HEK293 (cell line): ENCODE measurements around the gene TMEM244.

Experiments
- CTCF ChIA-PET: fragments of 350-600 bp; formaldehyde crosslinking; extraction: SDS; loops from one replicate; lab custom pipeline; 2021; ENCODE audit warnings: antibody characterized with exemption; lab: Yijun Ruan, JAX
- POLR2A ChIA-PET: fragments of 300-600 bp; formaldehyde crosslinking; extraction: SDS; loops from one replicate; lab custom pipeline; 2020; ENCODE audit warnings: antibody characterized with exemption, inconsistent platforms; lab: Yijun Ruan, JAX
- H3K27ac ChIP-seq: fragments of 200-500 bp; sonication (Bioruptor generic); 2 replicates; pipeline ENCODE4 v1.5.1; 2014; ENCODE audit warnings: low read depth, low read length, control low read depth, inconsistent platforms; ENCODE audit errors: extremely low read depth
- H3K36me3 ChIP-seq, 2 experiments: fragments of 200-500 bp in 1 of 2; sonication (Bioruptor generic) in 1 of 2; 1 replicate in 1 of 2; 2 replicates in 1 of 2; pipeline ENCODE4 v1.5.1; 2014 to 2017; ENCODE audit warnings: inconsistent platforms in 2 of 2, low read length in 2 of 2; ENCODE audit not compliant: control insufficient read depth in 2 of 2, insufficient read depth in 1 of 2
- H3K4me1 ChIP-seq: fragments of 200-500 bp; sonication (Bioruptor generic); 2 replicates; pipeline ENCODE4 v1.5.1; 2014; ENCODE audit warnings: mild to moderate bottlenecking, low read length, inconsistent platforms; ENCODE audit not compliant: control insufficient read depth, insufficient read depth
- H3K4me3 ChIP-seq: 2 replicates; pipeline ENCODE4 v1.5.1; 2011; ENCODE audit warnings: low read depth, mild to moderate bottlenecking, control low read depth, low read length, moderate library complexity
- H3K9me3 ChIP-seq: fragments of 200-500 bp; sonication (Bioruptor generic); 2 replicates; pipeline ENCODE4 v1.5.1; 2014; ENCODE audit warnings: low read depth, low read length, inconsistent platforms; ENCODE audit not compliant: control insufficient read depth, insufficient read depth
- EGR2 ChIP-seq: fragments of 450-650 bp; formaldehyde crosslinking; IDR thresholded peaks from 2 replicates; pipeline ENCODE4 v1.5.1; 2016; ENCODE audit warnings: low read depth, missing biosample characterization, missing genetic modification characterization
- FEZF1 ChIP-seq: fragments of 450-650 bp; formaldehyde crosslinking; IDR thresholded peaks from 2 replicates; pipeline ENCODE4 v1.5.1; 2016; ENCODE audit warnings: missing biosample characterization, missing genetic modification characterization
- GLI2 ChIP-seq: fragments of 450-650 bp; formaldehyde crosslinking; IDR thresholded peaks from 2 replicates; pipeline ENCODE4; 2017; ENCODE audit warnings: missing biosample characterization, missing genetic modification characterization, low read depth, borderline replicate concordance
- INSM2 ChIP-seq: fragments of 450-650 bp; formaldehyde crosslinking; IDR thresholded peaks from 2 replicates; pipeline ENCODE4 v1.5.1; 2016; ENCODE audit warnings: missing biosample characterization, missing genetic modification characterization
- KLF9 ChIP-seq: fragments of 450-650 bp; formaldehyde crosslinking; IDR thresholded peaks from 2 replicates; pipeline ENCODE4 v1.5.1; 2016; ENCODE audit warnings: missing biosample characterization, missing genetic modification characterization, low read depth
- PRDM10 ChIP-seq: fragments of 450-650 bp; formaldehyde crosslinking; IDR thresholded peaks from 2 replicates; pipeline ENCODE4 v1.5.1; 2016; ENCODE audit warnings: missing biosample characterization, missing genetic modification characterization
- PRDM4 ChIP-seq: fragments of 450-650 bp; formaldehyde crosslinking; IDR thresholded peaks from 2 replicates; pipeline ENCODE4 v1.5.1; 2017; ENCODE audit warnings: missing biosample characterization, missing genetic modification characterization
- REPIN1 ChIP-seq: fragments of 450-650 bp; formaldehyde crosslinking; IDR thresholded peaks from 2 replicates; pipeline ENCODE4 v1.5.1; 2017; ENCODE audit warnings: missing biosample characterization, missing genetic modification characterization, low read depth
- REST ChIP-seq: fragments of 450-650 bp; formaldehyde crosslinking; IDR thresholded peaks from 2 replicates; pipeline ENCODE4 v1.5.1; 2016; ENCODE audit warnings: missing biosample characterization, missing genetic modification characterization
- YY2 ChIP-seq: fragments of 450-650 bp; formaldehyde crosslinking; IDR thresholded peaks from 2 replicates; pipeline ENCODE4 v1.5.1; 2016; ENCODE audit warnings: missing biosample characterization, missing genetic modification characterization
- ZBTB7A ChIP-seq: fragments of 450-650 bp; formaldehyde crosslinking; IDR thresholded peaks from 2 replicates; pipeline ENCODE4 v1.5.1; 2016; ENCODE audit warnings: low read depth, missing biosample characterization, missing genetic modification characterization
- ZBTB8A ChIP-seq: fragments of 450-650 bp; formaldehyde crosslinking; IDR thresholded peaks from 2 replicates; pipeline ENCODE4 v1.5.1; 2016; ENCODE audit warnings: missing biosample characterization, missing genetic modification characterization
- ZFP37 ChIP-seq: fragments of 450-650 bp; formaldehyde crosslinking; IDR thresholded peaks from 2 replicates; pipeline ENCODE4 v1.5.1; 2016; ENCODE audit warnings: missing biosample characterization, missing genetic modification characterization
- ZNF138 ChIP-seq: fragments of 450-650 bp; formaldehyde crosslinking; IDR thresholded peaks from 2 replicates; pipeline ENCODE4 v1.5.1; 2016; ENCODE audit warnings: missing biosample characterization, missing genetic modification characterization, borderline replicate concordance
- ZNF184 ChIP-seq: fragments of 450-650 bp; IDR thresholded peaks from 2 replicates; pipeline ENCODE4 v1.5.1; 2018; ENCODE audit warnings: missing biosample characterization, mild to moderate bottlenecking, missing genetic modification characterization
- ZNF311 ChIP-seq: fragments of 450-650 bp; formaldehyde crosslinking; IDR thresholded peaks from 2 replicates; pipeline ENCODE4 v1.5.1; 2017; ENCODE audit warnings: missing biosample characterization, missing genetic modification characterization, borderline replicate concordance
- ZNF335 ChIP-seq: fragments of 450-650 bp; formaldehyde crosslinking; conservative IDR thresholded peaks from 2 replicates; pipeline ENCODE4 v1.5.1; 2016; ENCODE audit warnings: missing biosample characterization, missing genetic modification characterization
- ZNF433 ChIP-seq: fragments of 450-650 bp; formaldehyde crosslinking; IDR thresholded peaks from 2 replicates; pipeline ENCODE4 v1.5.1; 2016; ENCODE audit warnings: missing biosample characterization, missing genetic modification characterization, low read depth
- ZNF473 ChIP-seq: fragments of 450-650 bp; formaldehyde crosslinking; IDR thresholded peaks from 2 replicates; pipeline ENCODE4 v1.5.1; 2017; ENCODE audit warnings: missing biosample characterization, missing genetic modification characterization
- ZNF48 ChIP-seq: fragments of 450-650 bp; formaldehyde crosslinking; IDR thresholded peaks from 2 replicates; pipeline ENCODE4 v1.5.1; 2016; ENCODE audit warnings: missing biosample characterization, missing genetic modification characterization
- ZNF585B ChIP-seq: fragments of 450-650 bp; formaldehyde crosslinking; IDR thresholded peaks from 2 replicates; pipeline ENCODE4 v1.5.1; 2016; ENCODE audit warnings: missing biosample characterization, missing genetic modification characterization
- ZNF654 ChIP-seq: fragments of 450-650 bp; formaldehyde crosslinking; IDR thresholded peaks from 2 replicates; pipeline ENCODE4 v1.5.1; 2016; ENCODE audit warnings: low read depth, missing biosample characterization, missing genetic modification characterization
- ZNF660 ChIP-seq: fragments of 450-650 bp; IDR thresholded peaks from 2 replicates; pipeline ENCODE4 v1.5.1; 2018; ENCODE audit warnings: missing biosample characterization, mild to moderate bottlenecking, missing genetic modification characterization
- ZNF677 ChIP-seq: fragments of 450-650 bp; IDR thresholded peaks from 2 replicates; pipeline ENCODE4 v1.5.0; 2018; ENCODE audit warnings: missing biosample characterization, mild to moderate bottlenecking, missing genetic modification characterization, moderate library complexity
- ZNF791 ChIP-seq: fragments of 450-650 bp; formaldehyde crosslinking; IDR thresholded peaks from 2 replicates; pipeline ENCODE4 v1.5.1; 2016; ENCODE audit warnings: missing biosample characterization, missing genetic modification characterization

The TMEM244 gene

GRCh38 chr6:129787816-129788215 is 73.3 kb downstream of the TMEM244 start:
- ChIA-PET POLR2A (no interaction called here), CTCF (interaction anchor here (1.1 to 10.4 kb wide), 2 partner anchors 12 to 234 kb away, joined by 4 to 100 read pairs; no protein-coding TSS in a partner anchor)
- Histone ChIP-seq H3K9me3 (no peaks in the 10 kb centered on the region), H3K27ac (no peak overlapping the region), H3K36me3 (no peaks in the 10 kb centered on the region), H3K4me3 (no peak overlapping the region), H3K4me1 (no peaks in the 10 kb centered on the region)
- no peak for TF ChIP-seq REPIN1
- no peak for TF ChIP-seq ZNF585B (tag by site-specific recombination)
- TF ChIP-seq ZNF335, result no peak
- TF ChIP-seq ZNF433, result no peak
- no peak for TF ChIP-seq EGR2 (tag by site-specific recombination)
- TF ChIP-seq ZNF184 (tag by site-specific recombination), result no peak
- no peak for TF ChIP-seq ZNF473
- TF ChIP-seq ZNF138 (tag by site-specific recombination), result no peak
- no peak for TF ChIP-seq FEZF1 (tag by site-specific recombination)
- TF ChIP-seq ZNF311 (tag by site-specific recombination), result no peak

- CTCF ChIA-PET, result interaction anchor here (0.7 to 10.4 kb wide), 3 partner anchors 10 to 235 kb away, joined by 3 to 100 read pairs (median 3); no protein-coding TSS in a partner anchor
- no peaks in the 10 kb centered on the region for H3K9me3 ChIP-seq
- POLR2A ChIA-PET, result no interaction called here
- TF ChIP-seq ZBTB7A (no peak), ZNF585B (tag by site-specific recombination) (no peak), REST (no peak), PRDM10 (tag by site-specific recombination) (no peak), ZNF677 (tag by site-specific recombination) (no peak), ZFP37 (tag by site-specific recombination) (no peak), ZNF654 (tag by site-specific recombination) (no peak), ZNF660 (tag by site-specific recombination) (no peak), FEZF1 (tag by site-specific recombination) (no peak), INSM2 (tag by site-specific recombination) (no peak), KLF9 (no peak), ZBTB8A (tag by site-specific recombination) (no peak), ZNF48 (tag by site-specific recombination) (no peak), PRDM4 (tag by site-specific recombination) (no peak), YY2 (tag by site-specific recombination) (no peak), ZNF791 (tag by site-specific recombination) (no peak), GLI2 (tag by site-specific recombination) (no peak)
These were observed 74.6 kb downstream of the TMEM244 start for GRCh38 chr6:129786548-129786947.

More at GRCh38 chr6:129786548-129786947, 74.6 kb downstream of the TMEM244 start:
- Histone ChIP-seq H3K36me3 (no peaks in the 10 kb centered on the region), H3K27ac (no peak overlapping the region), H3K4me3 (no peak overlapping the region), H3K4me1 (no peaks in the 10 kb centered on the region)
